ENCODE data around the gene POU6F2.

DNA sequence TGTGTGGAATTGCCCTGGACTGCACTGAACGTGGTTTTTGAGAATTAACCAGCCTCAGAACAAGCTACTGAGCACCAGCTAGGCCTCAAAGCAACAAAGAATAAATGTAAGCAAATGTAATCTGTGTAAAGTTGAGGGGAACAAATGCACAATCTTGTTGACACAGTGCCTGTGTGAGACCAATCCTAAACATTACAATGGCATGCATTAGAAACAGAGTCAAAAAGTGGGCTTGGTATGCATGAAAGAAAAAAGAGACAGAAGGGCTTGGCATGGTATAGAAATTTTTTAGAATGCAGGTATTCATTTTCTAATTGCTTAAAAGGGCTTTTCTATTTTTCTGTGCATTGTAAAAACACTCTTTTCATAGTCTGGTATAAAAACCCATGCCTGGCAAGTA, 224.3 kb downstream of the POU6F2 start:
- TF ChIP-seq EZH2 (IDR thresholded peaks at IDR 0.05; ENCODE audit: borderline replicate concordance, insufficient read depth, low read depth, low read length, poor library complexity, severe bottlenecking) (no peak), CTCF (IDR thresholded peaks at IDR 0.05) (no peak)
